IMR-90 (cell line): ENCODE data around the gene ENPP3. TPM values are rescaled to one million over a fixed set of nuclear protein-coding genes. Genes with fewer than 3 reads are reported as not detected.

ENCODE experiments used
- ATAC-seq: fragments of 200-7000 bp; cut with Tn5 transposase; 2 replicates; pipeline ENCODE4 v1.9.1; 2020; ENCODE audit warnings: low read depth, mild to moderate bottlenecking, moderate library complexity
- BruUV-seq: library from RNA; stranded (reverse); fragments of 400-500 nt; replicated peaks from 2 replicates; lab custom pipeline; 2021; lab: Mats Ljungman, UMichigan
- CTCF ChIA-PET: fragments of 300-600 bp; formaldehyde crosslinking; extraction: SDS; loops from one replicate; lab custom pipeline; 2021; ENCODE audit warnings: antibody characterized with exemption; lab: Yijun Ruan, JAX
- POLR2A ChIA-PET: fragments of 300-600 bp; sonication (Branson Sonifier 250); formaldehyde crosslinking; loops from one replicate; lab custom pipeline; 2022; ENCODE audit warnings: antibody characterized with exemption; ENCODE audit not compliant: unreplicated experiment; lab: Charles Lee
- DNase-seq: peaks from one replicate; pipeline ENCODE4 v3.0.0; 2013
- H2AFZ ChIP-seq: replicated peaks from 2 replicates; pipeline ENCODE3; 2013; ENCODE audit warnings: low read length, mild to moderate bottlenecking; ENCODE audit not compliant: poor library complexity
- H2AK5ac ChIP-seq: 2 replicates; pipeline ENCODE4 v1.6.1; 2013; ENCODE audit warnings: low read depth, low read length, inconsistent platforms
- H2AK9ac ChIP-seq: replicated peaks from 2 replicates; pipeline ENCODE3; 2013; ENCODE audit warnings: mild to moderate bottlenecking, low read depth, low read length, moderate library complexity; ENCODE audit not compliant: poor library complexity
- H2BK120ac ChIP-seq: 2 replicates; pipeline ENCODE4 v1.6.1; 2013; ENCODE audit warnings: low read depth, low read length, inconsistent platforms
- H2BK15ac ChIP-seq: 3 replicates; pipeline ENCODE4 v1.6.1; 2013; ENCODE audit warnings: low read depth, low read length, inconsistent platforms
- H2BK20ac ChIP-seq: 2 replicates; pipeline ENCODE4 v1.6.1; 2013; ENCODE audit warnings: low read depth, mild to moderate bottlenecking, inconsistent platforms, low read length, moderate library complexity
- H2BK5ac ChIP-seq: 2 replicates; pipeline ENCODE4 v1.6.1; 2013; ENCODE audit warnings: mild to moderate bottlenecking, low read depth, low read length, inconsistent platforms; ENCODE audit not compliant: poor library complexity, severe bottlenecking
- H3K14ac ChIP-seq: replicated peaks from 2 replicates; pipeline ENCODE4 v1.6.1; 2013; ENCODE audit warnings: low read depth, low read length, inconsistent platforms
- H3K18ac ChIP-seq: 2 replicates; pipeline ENCODE4 v1.6.1; 2013; ENCODE audit warnings: low read depth, low read length, control low read depth
- H3K23ac ChIP-seq: 2 replicates; pipeline ENCODE4 v1.6.1; 2013; ENCODE audit warnings: low read depth, low read length, inconsistent platforms
- H3K27ac ChIP-seq: 2 replicates; pipeline ENCODE4 v1.5.1; 2013; ENCODE audit warnings: mild to moderate bottlenecking, control low read depth, low read length; ENCODE audit not compliant: insufficient read depth
- H3K27me3 ChIP-seq: 2 replicates; pipeline ENCODE4 v1.6.1; 2013; ENCODE audit warnings: low read length; ENCODE audit not compliant: control insufficient read depth, insufficient read depth
- H3K36me3 ChIP-seq: 2 replicates; pipeline ENCODE4 v1.6.1; 2013; ENCODE audit warnings: low read length, mixed read lengths; ENCODE audit not compliant: control insufficient read depth, insufficient read depth
- H3K4ac ChIP-seq: 2 replicates; pipeline ENCODE4 v1.6.1; 2013; ENCODE audit warnings: low read depth, low read length, inconsistent platforms
- H3K4me1 ChIP-seq: 2 replicates; pipeline ENCODE4 v1.6.1; 2013; ENCODE audit warnings: low read length, mixed read lengths; ENCODE audit not compliant: control insufficient read depth, insufficient read depth
- H3K4me2 ChIP-seq: 2 replicates; pipeline ENCODE4 v1.6.1; 2013; ENCODE audit warnings: low read depth, mild to moderate bottlenecking, control low read depth, low read length, moderate library complexity
- H3K4me3 ChIP-seq: 2 replicates; pipeline ENCODE4 v1.5.1; 2013; ENCODE audit warnings: low read depth, mild to moderate bottlenecking, control low read depth, low read length, moderate library complexity; ENCODE audit not compliant: insufficient read depth
- H3K56ac ChIP-seq: 2 replicates; pipeline ENCODE4 v1.6.1; 2013; ENCODE audit warnings: low read length, inconsistent platforms; ENCODE audit not compliant: insufficient read depth; ENCODE audit errors: extremely low read depth
- H3K79me1 ChIP-seq, 2 experiments: 2 replicates each; pipeline ENCODE4 v1.6.1; 2013; ENCODE audit warnings: low read length in 2 of 2, inconsistent platforms in 1 of 2, low read depth in 1 of 2
- H3K9ac ChIP-seq: 2 replicates; pipeline ENCODE4 v1.6.1; 2013; ENCODE audit warnings: low read depth, low read length, control low read depth
- H3K9me1 ChIP-seq: 2 replicates; pipeline ENCODE4 v1.6.1; 2013; ENCODE audit warnings: low read length, inconsistent platforms; ENCODE audit not compliant: insufficient read depth
- H3K9me3 ChIP-seq: 2 replicates; pipeline ENCODE4 v1.6.1; 2013; ENCODE audit warnings: low read length; ENCODE audit not compliant: control insufficient read depth, insufficient read depth
- H4K20me1 ChIP-seq: 2 replicates; pipeline ENCODE4 v1.6.1; 2013; ENCODE audit warnings: low read length, inconsistent platforms; ENCODE audit not compliant: insufficient read depth
- H4K5ac ChIP-seq: 2 replicates; pipeline ENCODE4 v1.6.1; 2013; ENCODE audit warnings: mild to moderate bottlenecking, low read depth, low read length, control low read depth
- H4K8ac ChIP-seq, 2 experiments: 2 replicates each; pipeline ENCODE4 v1.6.1; 2013; ENCODE audit warnings: low read depth in 2 of 2, low read length in 2 of 2, control low read depth in 1 of 2, inconsistent platforms in 1 of 2
- H4K91ac ChIP-seq: 2 replicates; pipeline ENCODE4 v1.6.1; 2013; ENCODE audit warnings: low read depth, low read length, inconsistent platforms; ENCODE audit not compliant: insufficient read depth
- BHLHE40 ChIP-seq: fragments of 150-350 bp; IDR thresholded peaks from 2 replicates; pipeline ENCODE4 v1.6.1; 2016; ENCODE audit warnings: mild to moderate bottlenecking, low read depth, low read length
- CEBPB ChIP-seq: IDR thresholded peaks from 2 replicates; pipeline ENCODE4 v1.6.1; 2012; ENCODE audit warnings: low read depth, low read length, improper control_type of control experiment
- CHD1 ChIP-seq: IDR thresholded peaks from 2 replicates; pipeline ENCODE4 v1.6.1; 2012; ENCODE audit warnings: low read depth, low read length, improper control_type of control experiment
- FOS ChIP-seq: fragments of 150-350 bp; IDR thresholded peaks from 2 replicates; pipeline ENCODE4 v1.6.1; 2016; ENCODE audit warnings: low read depth, low read length
- MAFK ChIP-seq: IDR thresholded peaks from 2 replicates; pipeline ENCODE4 v1.6.1; 2012; ENCODE audit warnings: low read depth, low read length, improper control_type of control experiment
- MAZ ChIP-seq: IDR thresholded peaks from 2 replicates; pipeline ENCODE4 v1.6.1; 2012; ENCODE audit warnings: low read depth, mild to moderate bottlenecking, low read length, improper control_type of control experiment, moderate library complexity, borderline replicate concordance
- MXI1 ChIP-seq: IDR thresholded peaks from 2 replicates; pipeline ENCODE4 v1.6.1; 2012; ENCODE audit warnings: low read depth, mild to moderate bottlenecking, low read length, moderate library complexity, borderline replicate concordance
- POLR2A ChIP-seq: IDR thresholded peaks from 2 replicates; pipeline ENCODE4 v1.6.1; 2012; ENCODE audit warnings: mild to moderate bottlenecking, low read depth, low read length
- RAD21 ChIP-seq: IDR thresholded peaks from 2 replicates; pipeline ENCODE4 v1.6.1; 2012; ENCODE audit warnings: low read length, improper control_type of control experiment
- RCOR1 ChIP-seq: IDR thresholded peaks from 2 replicates; pipeline ENCODE4 v1.6.1; 2012; ENCODE audit warnings: mild to moderate bottlenecking, low read length, improper control_type of control experiment; ENCODE audit not compliant: insufficient replicate concordance
- RFX5 ChIP-seq: IDR thresholded peaks from 2 replicates; pipeline ENCODE4 v1.8.0; 2012; ENCODE audit warnings: low read depth, mild to moderate bottlenecking, low read length, moderate library complexity
- SMC3 ChIP-seq: fragments of 150-350 bp; IDR thresholded peaks from 2 replicates; pipeline ENCODE4 v1.6.1; 2016; ENCODE audit warnings: low read depth, mild to moderate bottlenecking, antibody characterized with exemption, low read length, moderate library complexity
- WGBS, 2 experiments: methylation state at CpG; one replicate each; pipeline versions ENCODE4 v1.1.5 to v1.1.7; 2013; ENCODE audit warnings: missing lambda C conversion rate in 2 of 2; ENCODE audit not compliant: insufficient read length in 1 of 2; ENCODE audit errors: extremely low coverage in 2 of 2; 5-methylcytosine and 5-hydroxymethylcytosine counted together
- dilution Hi-C: fragments of 300-500 bp; cut with HindIII; formaldehyde crosslinking; loops from one replicate; pipeline ENCODE4 v1.14.3; 2018; ENCODE audit warnings: low sequenced_read_pairs; ENCODE audit not compliant: unreplicated experiment
- in situ Hi-C: fragments of 300-500 bp; cut with MboI; formaldehyde crosslinking; loops from 3 replicates; pipeline ENCODE4 v1.14.3; 2019; ENCODE audit warnings: low sequenced_read_pairs, inconsistent platforms, mixed read lengths
- intact Hi-C: fragments of 100-400 bp; cut with micrococcal nuclease; formaldehyde crosslinking; loops from 2 replicates; pipeline ENCODE4 v1.10.0; 2022
- polyA plus RNA-seq, 3 experiments: library from polyadenylated mRNA; depleted of rRNA; stranded (reverse); fragments of >200 nt; gene quantifications; 2 replicates each; pipeline ENCODE4 v1.2.3, GENCODE V29; 2012; ENCODE audit warnings: low replicate concordance in 1 of 3
- total RNA-seq: library from RNA; depleted of rRNA; stranded (reverse); fragments of >200 nt; gene quantifications from 2 replicates; pipeline ENCODE4 v1.2.3, GENCODE V29; 2012
- TF ChIP-seq, protein P1 (sequence below): fragments of 150-350 bp; IDR thresholded peaks from 2 replicates; pipeline ENCODE4 v1.6.1; 2017; ENCODE audit warnings: mild to moderate bottlenecking, antibody characterized with exemption, low read length, low read depth
- TF ChIP-seq, protein P2 (sequence below): fragments of 150-350 bp; IDR thresholded peaks from 2 replicates; pipeline ENCODE4 v1.6.1; 2016; ENCODE audit warnings: low read depth, mild to moderate bottlenecking, low read length, moderate library complexity, borderline replicate concordance

Gene ENPP3
- total and polyA plus RNA-seq, 2 of the 4 experiments (the other 2 are of a cell fraction) = under 0.01 to 0.05 TPM

DNA sequence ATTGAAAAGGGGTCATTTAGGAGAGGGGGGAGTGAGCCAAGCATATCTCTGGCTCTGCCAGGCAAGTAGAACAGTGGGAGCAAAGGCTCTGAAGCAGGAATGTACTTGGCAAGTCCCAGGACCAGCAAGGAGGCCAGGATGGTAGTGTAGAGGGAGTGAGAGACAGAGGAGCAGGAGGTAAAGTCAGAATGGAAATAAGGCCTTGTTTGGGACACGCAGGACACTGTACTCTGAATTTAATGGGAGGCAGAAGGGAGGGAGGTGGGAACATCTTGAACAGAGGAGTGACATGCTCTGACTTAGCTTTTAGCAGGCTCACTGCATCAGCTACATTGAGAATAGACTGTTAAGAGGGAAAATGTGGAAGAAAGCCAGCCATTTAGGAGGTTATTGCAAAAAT lies 133.7 kb downstream of the ENPP3 start:
- no peak overlapping the region for H3K14ac ChIP-seq
- POLR2A ChIA-PET = no interaction called here
- ATAC-seq (no peak), DNase-seq (no peak)
- no peak overlapping the region for H3K23ac ChIP-seq
- no peak overlapping the region for H3K27ac ChIP-seq
- CTCF ChIA-PET = no interaction called here
- no peaks in the 10 kb centered on the region for H3K79me1 ChIP-seq
- dilution Hi-C loops = no loop called here
- no peaks in the 10 kb centered on the region; the same call in 1 of the 2 replicates for H3K4me1 ChIP-seq
- BruUV-seq = no TSS peak
- H2BK15ac ChIP-seq = no peak overlapping the region
- no peak overlapping the region for H3K56ac ChIP-seq
- TF ChIP-seq CEBPB (no peak), RAD21 (no peak), MXI1 (no peak), MAZ (no peak), BHLHE40 (no peak), SMC3 (no peak), CHD1 (no peak), RFX5 (no peak), POLR2A (no peak), RCOR1 (no peak), FOS (no peak), MAFK (no peak)
- TF ChIP-seq, protein P1, sequence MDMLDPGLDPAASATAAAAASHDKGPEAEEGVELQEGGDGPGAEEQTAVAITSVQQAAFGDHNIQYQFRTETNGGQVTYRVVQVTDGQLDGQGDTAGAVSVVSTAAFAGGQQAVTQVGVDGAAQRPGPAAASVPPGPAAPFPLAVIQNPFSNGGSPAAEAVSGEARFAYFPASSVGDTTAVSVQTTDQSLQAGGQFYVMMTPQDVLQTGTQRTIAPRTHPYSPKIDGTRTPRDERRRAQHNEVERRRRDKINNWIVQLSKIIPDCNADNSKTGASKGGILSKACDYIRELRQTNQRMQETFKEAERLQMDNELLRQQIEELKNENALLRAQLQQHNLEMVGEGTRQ = no peak
- TF ChIP-seq, protein P2, sequence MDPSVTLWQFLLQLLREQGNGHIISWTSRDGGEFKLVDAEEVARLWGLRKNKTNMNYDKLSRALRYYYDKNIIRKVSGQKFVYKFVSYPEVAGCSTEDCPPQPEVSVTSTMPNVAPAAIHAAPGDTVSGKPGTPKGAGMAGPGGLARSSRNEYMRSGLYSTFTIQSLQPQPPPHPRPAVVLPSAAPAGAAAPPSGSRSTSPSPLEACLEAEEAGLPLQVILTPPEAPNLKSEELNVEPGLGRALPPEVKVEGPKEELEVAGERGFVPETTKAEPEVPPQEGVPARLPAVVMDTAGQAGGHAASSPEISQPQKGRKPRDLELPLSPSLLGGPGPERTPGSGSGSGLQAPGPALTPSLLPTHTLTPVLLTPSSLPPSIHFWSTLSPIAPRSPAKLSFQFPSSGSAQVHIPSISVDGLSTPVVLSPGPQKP = no peak
- no peak overlapping the region for H4K91ac ChIP-seq
- H3K27me3 ChIP-seq = no peaks in the 10 kb centered on the region; the same call in 1 of the 2 replicates
- H3K9me1 ChIP-seq = no peaks in the 10 kb centered on the region
- H2AFZ ChIP-seq = no peak overlapping the region
- H2BK120ac ChIP-seq = no peak overlapping the region
- 100% methylated on average over 1 of the region's 1 CpG; no CpG with 5 or more reads in 1 of the 2 experiments for WGBS, 2 experiments
- H4K8ac ChIP-seq = no peak overlapping the region
- no peaks in the 10 kb centered on the region for H3K36me3 ChIP-seq
- no peak overlapping the region for H4K5ac ChIP-seq
- H3K4me3 ChIP-seq = no peak overlapping the region
- no peak overlapping the region for H3K18ac ChIP-seq
- no peak overlapping the region for H3K4me2 ChIP-seq
- no peaks in the 10 kb centered on the region for H3K9me3 ChIP-seq
- H3K4ac ChIP-seq = no peak overlapping the region
- no peak overlapping the region for H2BK5ac ChIP-seq
- no peaks in the 10 kb centered on the region for H4K20me1 ChIP-seq
- no peak overlapping the region for H2AK5ac ChIP-seq
- in situ Hi-C loops = no loop called here
- H3K9ac ChIP-seq = no peak overlapping the region
- no peak overlapping the region for H2BK20ac ChIP-seq
- H2AK9ac ChIP-seq = no peak overlapping the region
- intact Hi-C loops = no loop called here
